ENCODE data around the gene NUP153.
"Not testable (repeated sequence)": the region's sequence is repeated elsewhere in the genome, so short reads cannot be mapped to it uniquely, and the experiment has no call there.

Gene NUP153

GRCh38 chr6:17706580-17707370, at the start of gene NUP153:
Gene NUP153 (minus strand): TSS chr6:17706925. CDS start chr6:17706387, 538 bp downstream.
- H3K9me3 Mint-ChIP-seq: no peaks in the 10 kb centered on the region
- peak within 1 kb of the TSS; percentile 97 for H3K27ac Mint-ChIP-seq
- no peaks in the 10 kb centered on the region for H3K27me3 Mint-ChIP-seq (ENCODE audit: low read depth)
- peaks cover 27% of the 10 kb centered on the region for H3K4me1 Mint-ChIP-seq (ENCODE audit: low read depth)
- H3K4me3 Mint-ChIP-seq: peak within 1 kb of the TSS; percentile 91
- peaks cover 14% of the 10 kb centered on the region for H3K36me3 Mint-ChIP-seq (ENCODE audit: low read depth)

- Mint-ChIP-seq H3K9me3 (no peaks in the 10 kb centered on the region), H3K4me1 (ENCODE audit: low read depth) (no peaks in the 10 kb centered on the region), H3K27ac (no peak overlapping the region), H3K27me3 (ENCODE audit: low read depth) (peaks cover 4% of the 10 kb centered on the region), H3K4me3 (no peak overlapping the region), H3K36me3 (ENCODE audit: low read depth) (no peaks in the 10 kb centered on the region)
Observed at GRCh38 chr6:17754254-17754653, 47.5 kb upstream of the NUP153 start.

GRCh38 chr6:17745324-17745723, 38.6 kb upstream of the NUP153 start:
- not testable (repeated sequence) for H3K36me3 Mint-ChIP-seq (ENCODE audit: low read depth)

GRCh38 chr6:17744757-17745308, 38.1 kb upstream of the NUP153 start:
- not testable (repeated sequence) for H3K4me3 Mint-ChIP-seq; H3K36me3 Mint-ChIP-seq (ENCODE audit: low read depth); H3K4me1 Mint-ChIP-seq (ENCODE audit: low read depth); H3K27me3 Mint-ChIP-seq (ENCODE audit: low read depth); H3K9me3 Mint-ChIP-seq; H3K27ac Mint-ChIP-seq

More at GRCh38 chr6:17745324-17745723, 38.6 kb upstream of the NUP153 start:
- not testable (repeated sequence) for H3K4me1 Mint-ChIP-seq (ENCODE audit: low read depth); H3K9me3 Mint-ChIP-seq; H3K27ac Mint-ChIP-seq; H3K27me3 Mint-ChIP-seq (ENCODE audit: low read depth); H3K4me3 Mint-ChIP-seq

- no peaks in the 10 kb centered on the region for H3K4me1 Mint-ChIP-seq (ENCODE audit: low read depth)
- H3K4me3 Mint-ChIP-seq: no peak overlapping the region
- no peak overlapping the region for H3K27ac Mint-ChIP-seq
- no peaks in the 10 kb centered on the region for H3K36me3 Mint-ChIP-seq (ENCODE audit: low read depth)
- H3K9me3 Mint-ChIP-seq: peaks cover 2% of the 10 kb centered on the region
- no peaks in the 10 kb centered on the region for H3K27me3 Mint-ChIP-seq (ENCODE audit: low read depth)
Observed at GRCh38 chr6:17744019-17744756, 37.5 kb upstream of the NUP153 start.

- Mint-ChIP-seq H3K36me3 (ENCODE audit: low read depth) (peaks cover 5% of the 10 kb centered on the region), H3K27me3 (ENCODE audit: low read depth) (peaks cover 3% of the 10 kb centered on the region), H3K4me3 (no peak overlapping the region), H3K9me3 (peaks cover 20% of the 10 kb centered on the region), H3K27ac (no peak overlapping the region), H3K4me1 (ENCODE audit: low read depth) (no peaks in the 10 kb centered on the region)
Observed at GRCh38 chr6:17741507-17741906, 34.8 kb upstream of the NUP153 start.

GRCh38 chr6:17740559-17741220, 34.0 kb upstream of the NUP153 start:
- Mint-ChIP-seq H3K27ac (no peak overlapping the region), H3K4me3 (no peak overlapping the region), H3K27me3 (ENCODE audit: low read depth) (peaks cover 3% of the 10 kb centered on the region), H3K9me3 (peaks cover 20% of the 10 kb centered on the region), H3K4me1 (ENCODE audit: low read depth) (no peaks in the 10 kb centered on the region), H3K36me3 (ENCODE audit: low read depth) (peaks cover 5% of the 10 kb centered on the region)

GRCh38 chr6:17737704-17738252, 31.1 kb upstream of the NUP153 start:
- Mint-ChIP-seq H3K4me1 (ENCODE audit: low read depth) (no peaks in the 10 kb centered on the region), H3K4me3 (no peak overlapping the region), H3K36me3 (ENCODE audit: low read depth) (peaks cover 5% of the 10 kb centered on the region), H3K27me3 (ENCODE audit: low read depth) (peaks cover 3% of the 10 kb centered on the region), H3K27ac (no peak overlapping the region), H3K9me3 (peaks cover 20% of the 10 kb centered on the region)

GRCh38 chr6:17735311-17735710, 28.6 kb upstream of the NUP153 start:
- not testable (repeated sequence) for H3K27me3 Mint-ChIP-seq (ENCODE audit: low read depth); H3K36me3 Mint-ChIP-seq (ENCODE audit: low read depth); H3K4me3 Mint-ChIP-seq; H3K4me1 Mint-ChIP-seq (ENCODE audit: low read depth); H3K27ac Mint-ChIP-seq
- peaks cover 20% of the 10 kb centered on the region for H3K9me3 Mint-ChIP-seq

GRCh38 chr6:17730078-17730704, 23.5 kb upstream of the NUP153 start:
- H3K9me3 Mint-ChIP-seq: no peaks in the 10 kb centered on the region
- no peaks in the 10 kb centered on the region for H3K4me1 Mint-ChIP-seq (ENCODE audit: low read depth)
- H3K27me3 Mint-ChIP-seq (ENCODE audit: low read depth): no peaks in the 10 kb centered on the region
- no peaks in the 10 kb centered on the region for H3K36me3 Mint-ChIP-seq (ENCODE audit: low read depth)
- H3K4me3 Mint-ChIP-seq: no peak overlapping the region
- no peak overlapping the region for H3K27ac Mint-ChIP-seq

- Mint-ChIP-seq H3K4me1 (ENCODE audit: low read depth) (no peaks in the 10 kb centered on the region), H3K27ac (no peak overlapping the region), H3K27me3 (ENCODE audit: low read depth) (no peaks in the 10 kb centered on the region), H3K9me3 (no peaks in the 10 kb centered on the region), H3K4me3 (no peak overlapping the region), H3K36me3 (ENCODE audit: low read depth) (no peaks in the 10 kb centered on the region)
Observed at GRCh38 chr6:17729223-17730077, 22.7 kb upstream of the NUP153 start.

- Mint-ChIP-seq H3K9me3 (no peaks in the 10 kb centered on the region), H3K36me3 (ENCODE audit: low read depth) (no peaks in the 10 kb centered on the region), H3K27ac (no peak overlapping the region), H3K4me3 (no peak overlapping the region), H3K27me3 (ENCODE audit: low read depth) (no peaks in the 10 kb centered on the region), H3K4me1 (ENCODE audit: low read depth) (no peaks in the 10 kb centered on the region)
Observed at GRCh38 chr6:17728551-17729222, 22.0 kb upstream of the NUP153 start.

GRCh38 chr6:17725083-17725482, 18.4 kb upstream of the NUP153 start:
- no peaks in the 10 kb centered on the region for H3K36me3 Mint-ChIP-seq (ENCODE audit: low read depth)
- peaks cover 8% of the 10 kb centered on the region for H3K27me3 Mint-ChIP-seq (ENCODE audit: low read depth)
- H3K27ac Mint-ChIP-seq: no peak overlapping the region
- H3K4me1 Mint-ChIP-seq (ENCODE audit: low read depth): no peaks in the 10 kb centered on the region
- no peak overlapping the region for H3K4me3 Mint-ChIP-seq
- no peaks in the 10 kb centered on the region for H3K9me3 Mint-ChIP-seq

All from T-helper 1 cell treated with Interleukin-12 subunit alpha and Interleukin-12 subunit beta and Interleukin-4 antibody, amounts not matched to agents 30 μg/mL and 1 μg/mL, for 36 hours (primary cell).